Measurements from ENCODE around the gene TEDC2.

- TF ChIP-seq CTCF (IDR thresholded peaks at IDR 0.05) (no peak), POLR2A (IDR thresholded peaks at IDR 0.05) (no peak), POLR2AphosphoS5 (IDR thresholded peaks at IDR 0.05) (peak in 1 of 3 donors; percentile 57)
Measured at GRCh38 chr16:2467528-2468232, 7.8 kb downstream of the TEDC2 start.
